ENCODE measurements around the gene GGCX. TPM values are rescaled to one million over a fixed set of nuclear protein-coding genes. Genes with fewer than 3 reads are reported as not detected.

Gene GGCX
- total and polyA plus RNA-seq, 9 of the 15 experiments (the other 6 are each of a cell fraction or from before 2014, with no cell fraction given): 14.4 to 47.1 (median 28.1) TPM

DNA sequence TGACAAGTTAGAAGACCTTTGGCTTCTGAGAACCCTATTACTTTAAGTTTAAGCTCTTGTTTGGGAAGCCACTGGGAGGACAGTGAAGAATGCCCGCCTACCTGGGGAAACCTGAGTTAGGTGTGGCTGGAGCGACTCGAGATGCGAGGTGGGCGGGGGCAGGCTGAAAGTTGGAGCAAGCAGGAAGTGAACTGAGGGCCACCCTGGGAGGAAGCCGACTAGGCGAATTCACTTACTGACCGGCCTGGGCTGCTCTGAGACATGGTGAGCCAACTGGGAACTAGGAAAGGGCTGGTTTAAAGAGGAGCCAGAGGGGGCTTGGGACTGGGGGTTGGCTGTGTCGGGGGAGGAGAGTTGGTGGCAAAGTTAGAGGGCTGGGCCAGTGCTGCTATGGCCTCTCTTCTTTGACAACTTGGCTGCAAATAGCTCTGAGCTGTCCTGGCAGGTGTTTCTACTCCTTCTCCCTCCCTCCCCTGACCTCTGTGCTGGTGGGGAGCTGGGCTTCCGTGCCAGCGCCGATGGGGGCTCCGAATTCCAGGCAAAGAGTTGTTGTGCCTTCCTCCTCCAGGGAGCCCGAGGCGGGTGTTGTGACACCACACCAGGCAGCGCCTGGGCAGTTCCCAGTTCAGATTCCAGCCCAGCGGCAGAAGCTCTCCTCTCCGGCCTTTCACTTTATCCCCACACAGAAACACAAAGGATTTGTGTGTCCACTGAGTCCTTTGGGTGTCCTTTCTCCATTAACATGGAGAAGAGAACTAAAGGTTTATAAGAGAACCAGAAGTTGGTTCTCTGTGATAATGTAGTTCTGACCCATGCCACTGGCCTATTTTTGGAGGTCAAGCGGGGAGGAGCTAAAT is 16.3 kb upstream of the GGCX start, which contains the start of gene VAMP8 (continued):
- TF ChIP-seq, protein P1, sequence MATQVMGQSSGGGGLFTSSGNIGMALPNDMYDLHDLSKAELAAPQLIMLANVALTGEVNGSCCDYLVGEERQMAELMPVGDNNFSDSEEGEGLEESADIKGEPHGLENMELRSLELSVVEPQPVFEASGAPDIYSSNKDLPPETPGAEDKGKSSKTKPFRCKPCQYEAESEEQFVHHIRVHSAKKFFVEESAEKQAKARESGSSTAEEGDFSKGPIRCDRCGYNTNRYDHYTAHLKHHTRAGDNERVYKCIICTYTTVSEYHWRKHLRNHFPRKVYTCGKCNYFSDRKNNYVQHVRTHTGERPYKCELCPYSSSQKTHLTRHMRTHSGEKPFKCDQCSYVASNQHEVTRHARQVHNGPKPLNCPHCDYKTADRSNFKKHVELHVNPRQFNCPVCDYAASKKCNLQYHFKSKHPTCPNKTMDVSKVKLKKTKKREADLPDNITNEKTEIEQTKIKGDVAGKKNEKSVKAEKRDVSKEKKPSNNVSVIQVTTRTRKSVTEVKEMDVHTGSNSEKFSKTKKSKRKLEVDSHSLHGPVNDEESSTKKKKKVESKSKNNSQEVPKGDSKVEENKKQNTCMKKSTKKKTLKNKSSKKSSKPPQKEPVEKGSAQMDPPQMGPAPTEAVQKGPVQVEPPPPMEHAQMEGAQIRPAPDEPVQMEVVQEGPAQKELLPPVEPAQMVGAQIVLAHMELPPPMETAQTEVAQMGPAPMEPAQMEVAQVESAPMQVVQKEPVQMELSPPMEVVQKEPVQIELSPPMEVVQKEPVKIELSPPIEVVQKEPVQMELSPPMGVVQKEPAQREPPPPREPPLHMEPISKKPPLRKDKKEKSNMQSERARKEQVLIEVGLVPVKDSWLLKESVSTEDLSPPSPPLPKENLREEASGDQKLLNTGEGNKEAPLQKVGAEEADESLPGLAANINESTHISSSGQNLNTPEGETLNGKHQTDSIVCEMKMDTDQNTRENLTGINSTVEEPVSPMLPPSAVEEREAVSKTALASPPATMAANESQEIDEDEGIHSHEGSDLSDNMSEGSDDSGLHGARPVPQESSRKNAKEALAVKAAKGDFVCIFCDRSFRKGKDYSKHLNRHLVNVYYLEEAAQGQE (IDR thresholded peaks at IDR 0.05; ENCODE audit: borderline replicate concordance): no peak
- TF ChIP-seq, protein P1 (CRISPR knock-in tag; IDR thresholded peaks at IDR 0.05; ENCODE audit: low read depth): no peak
- TF ChIP-seq, protein P2, sequence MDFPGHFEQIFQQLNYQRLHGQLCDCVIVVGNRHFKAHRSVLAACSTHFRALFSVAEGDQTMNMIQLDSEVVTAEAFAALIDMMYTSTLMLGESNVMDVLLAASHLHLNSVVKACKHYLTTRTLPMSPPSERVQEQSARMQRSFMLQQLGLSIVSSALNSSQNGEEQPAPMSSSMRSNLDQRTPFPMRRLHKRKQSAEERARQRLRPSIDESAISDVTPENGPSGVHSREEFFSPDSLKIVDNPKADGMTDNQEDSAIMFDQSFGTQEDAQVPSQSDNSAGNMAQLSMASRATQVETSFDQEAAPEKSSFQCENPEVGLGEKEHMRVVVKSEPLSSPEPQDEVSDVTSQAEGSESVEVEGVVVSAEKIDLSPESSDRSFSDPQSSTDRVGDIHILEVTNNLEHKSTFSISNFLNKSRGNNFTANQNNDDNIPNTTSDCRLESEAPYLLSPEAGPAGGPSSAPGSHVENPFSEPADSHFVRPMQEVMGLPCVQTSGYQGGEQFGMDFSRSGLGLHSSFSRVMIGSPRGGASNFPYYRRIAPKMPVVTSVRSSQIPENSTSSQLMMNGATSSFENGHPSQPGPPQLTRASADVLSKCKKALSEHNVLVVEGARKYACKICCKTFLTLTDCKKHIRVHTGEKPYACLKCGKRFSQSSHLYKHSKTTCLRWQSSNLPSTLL (IDR thresholded peaks at IDR 0.05): no peak
- TF ChIP-seq, protein P3, sequence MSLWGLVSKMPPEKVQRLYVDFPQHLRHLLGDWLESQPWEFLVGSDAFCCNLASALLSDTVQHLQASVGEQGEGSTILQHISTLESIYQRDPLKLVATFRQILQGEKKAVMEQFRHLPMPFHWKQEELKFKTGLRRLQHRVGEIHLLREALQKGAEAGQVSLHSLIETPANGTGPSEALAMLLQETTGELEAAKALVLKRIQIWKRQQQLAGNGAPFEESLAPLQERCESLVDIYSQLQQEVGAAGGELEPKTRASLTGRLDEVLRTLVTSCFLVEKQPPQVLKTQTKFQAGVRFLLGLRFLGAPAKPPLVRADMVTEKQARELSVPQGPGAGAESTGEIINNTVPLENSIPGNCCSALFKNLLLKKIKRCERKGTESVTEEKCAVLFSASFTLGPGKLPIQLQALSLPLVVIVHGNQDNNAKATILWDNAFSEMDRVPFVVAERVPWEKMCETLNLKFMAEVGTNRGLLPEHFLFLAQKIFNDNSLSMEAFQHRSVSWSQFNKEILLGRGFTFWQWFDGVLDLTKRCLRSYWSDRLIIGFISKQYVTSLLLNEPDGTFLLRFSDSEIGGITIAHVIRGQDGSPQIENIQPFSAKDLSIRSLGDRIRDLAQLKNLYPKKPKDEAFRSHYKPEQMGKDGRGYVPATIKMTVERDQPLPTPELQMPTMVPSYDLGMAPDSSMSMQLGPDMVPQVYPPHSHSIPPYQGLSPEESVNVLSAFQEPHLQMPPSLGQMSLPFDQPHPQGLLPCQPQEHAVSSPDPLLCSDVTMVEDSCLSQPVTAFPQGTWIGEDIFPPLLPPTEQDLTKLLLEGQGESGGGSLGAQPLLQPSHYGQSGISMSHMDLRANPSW (CRISPR knock-in tag; IDR thresholded peaks at IDR 0.05): no peak
- no peak for TF ChIP-seq CHD2 (IDR thresholded peaks at IDR 0.05; ENCODE audit: low read depth, low read length)
- TF ChIP-seq SIRT6 (IDR thresholded peaks at IDR 0.05; ENCODE audit: low read depth, low read length): no peak
- TF ChIP-seq RUNX1 (IDR thresholded peaks at IDR 0.05; ENCODE audit: low read depth): no peak
- no peak for TF ChIP-seq HSF4 (CRISPR knock-in tag; IDR thresholded peaks at IDR 0.05; ENCODE audit: borderline replicate concordance)
- no peak for TF ChIP-seq CBX1 (IDR thresholded peaks at IDR 0.05; ENCODE audit: low read depth)
- no peak for TF ChIP-seq GTF2A2 (tag; IDR thresholded peaks at IDR 0.05)
- TF ChIP-seq, protein P4, sequence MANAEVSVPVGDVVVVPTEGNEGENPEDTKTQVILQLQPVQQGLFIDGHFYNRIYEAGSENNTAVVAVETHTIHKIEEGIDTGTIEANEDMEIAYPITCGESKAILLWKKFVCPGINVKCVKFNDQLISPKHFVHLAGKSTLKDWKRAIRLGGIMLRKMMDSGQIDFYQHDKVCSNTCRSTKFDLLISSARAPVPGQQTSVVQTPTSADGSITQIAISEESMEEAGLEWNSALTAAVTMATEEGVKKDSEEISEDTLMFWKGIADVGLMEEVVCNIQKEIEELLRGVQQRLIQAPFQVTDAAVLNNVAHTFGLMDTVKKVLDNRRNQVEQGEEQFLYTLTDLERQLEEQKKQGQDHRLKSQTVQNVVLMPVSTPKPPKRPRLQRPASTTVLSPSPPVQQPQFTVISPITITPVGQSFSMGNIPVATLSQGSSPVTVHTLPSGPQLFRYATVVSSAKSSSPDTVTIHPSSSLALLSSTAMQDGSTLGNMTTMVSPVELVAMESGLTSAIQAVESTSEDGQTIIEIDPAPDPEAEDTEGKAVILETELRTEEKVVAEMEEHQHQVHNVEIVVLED (CRISPR knock-in tag; IDR thresholded peaks at IDR 0.05): no peak

Measured in K562 (cell line).